ENCODE results near the gene DBX2.
"Not testable (repeated sequence)": the region's sequence is repeated elsewhere in the genome, so short reads cannot be mapped to it uniquely, and the experiment has no call there.

Gene DBX2

GRCh38 chr12:45050751-45051571 lies at the start of gene DBX2:
TSS of gene DBX2 (minus strand) at chr12:45051099. CDS start at chr12:45050927, 172 bp downstream.
- DNase-seq: no peak

GRCh38 chr12:45098766-45099165 lies 47.9 kb upstream of the DBX2 start:
- no peak for DNase-seq

GRCh38 chr12:45095417-45095816 lies 44.5 kb upstream of the DBX2 start:
- DNase-seq: not testable (repeated sequence)

GRCh38 chr12:45093051-45093450 lies 42.2 kb upstream of the DBX2 start:
- no peak for DNase-seq

- no peak for DNase-seq
Measured at GRCh38 chr12:45089411-45090075, 38.6 kb upstream of the DBX2 start.

GRCh38 chr12:45088608-45089007 lies 37.7 kb upstream of the DBX2 start:
- no peak for DNase-seq

- not testable (repeated sequence) for DNase-seq
Measured at GRCh38 chr12:45084248-45084647, 33.3 kb upstream of the DBX2 start.

GRCh38 chr12:45077251-45077650 lies 26.4 kb upstream of the DBX2 start:
- DNase-seq: no peak

- no peak for DNase-seq
Measured at GRCh38 chr12:45076417-45077026, 25.6 kb upstream of the DBX2 start.

GRCh38 chr12:45075587-45076282 lies 24.8 kb upstream of the DBX2 start:
- no peak for DNase-seq

GRCh38 chr12:45065125-45065626 lies 14.3 kb upstream of the DBX2 start:
- no peak for DNase-seq

- DNase-seq: no peak
Measured at GRCh38 chr12:45060976-45061375, 10.1 kb upstream of the DBX2 start.

GRCh38 chr12:45051572-45052125 lies 750 bp upstream of the DBX2 start:
- no peak for DNase-seq

- DNase-seq: no peak
Measured at GRCh38 chr12:45049912-45050750, 768 bp downstream of the DBX2 start.

- no peak for DNase-seq
Measured at GRCh38 chr12:45042599-45042998, 8.3 kb downstream of the DBX2 start.

- DNase-seq: no peak
Measured at GRCh38 chr12:45040977-45041376, 9.9 kb downstream of the DBX2 start.

- no peak for DNase-seq
Measured at GRCh38 chr12:45039757-45040156, 11.1 kb downstream of the DBX2 start.

GRCh38 chr12:45034861-45035265 lies 16.0 kb downstream of the DBX2 start:
- no peak for DNase-seq

- no peak for DNase-seq
Measured at GRCh38 chr12:45017916-45018315, 33.0 kb downstream of the DBX2 start.

GRCh38 chr12:45014396-45014795 lies 36.5 kb downstream of the DBX2 start:
- no peak for DNase-seq

GRCh38 chr12:45012749-45013148 lies 38.1 kb downstream of the DBX2 start:
- DNase-seq: no peak

GRCh38 chr12:45010059-45010458 lies 40.8 kb downstream of the DBX2 start:
- DNase-seq: no peak
